OCI-LY3 (cell line): ENCODE results near the gene SMAD6.

ENCODE experiments used
- EZH2phosphoT487 ChIP-seq: fragments of 200-600 bp; shearing (Covaris generic); IDR thresholded peaks from 2 replicates; pipeline ENCODE4 v1.6.1; 2018; ENCODE audit warnings: antibody characterized with exemption, mixed run types, low read depth
- TF ChIP-seq, protein P1 (sequence below): fragments of 200-600, 300-600 bp; sonication (generic); IDR thresholded peaks from 2 replicates; pipeline ENCODE4 v1.5.1; 2014; ENCODE audit warnings: antibody characterized with exemption, low read length, low read depth

DNA sequence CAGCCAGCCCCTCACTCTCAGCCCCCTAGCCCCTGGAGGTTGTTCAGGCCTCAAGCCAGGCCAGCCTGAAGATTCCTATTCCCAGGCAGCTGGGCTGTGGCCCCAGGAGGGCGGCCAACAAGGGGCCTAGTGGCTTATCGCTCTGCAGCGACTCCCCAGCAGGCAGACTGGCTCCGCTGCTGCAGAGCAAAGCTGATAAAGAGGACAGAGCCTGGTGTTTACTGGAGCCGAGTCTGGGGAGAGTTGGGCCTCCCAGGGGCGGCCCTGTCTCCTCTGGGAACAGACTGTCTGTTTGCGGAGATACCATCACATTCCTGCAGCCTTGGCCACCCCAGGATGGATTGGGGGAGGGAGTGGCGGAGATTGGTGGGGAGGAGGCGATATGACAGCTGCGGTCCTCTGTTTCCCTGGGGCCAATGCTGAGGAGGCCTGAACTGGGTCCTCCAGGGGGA lies 22.4 kb upstream of the SMAD6 start:
- TF ChIP-seq, protein P1, sequence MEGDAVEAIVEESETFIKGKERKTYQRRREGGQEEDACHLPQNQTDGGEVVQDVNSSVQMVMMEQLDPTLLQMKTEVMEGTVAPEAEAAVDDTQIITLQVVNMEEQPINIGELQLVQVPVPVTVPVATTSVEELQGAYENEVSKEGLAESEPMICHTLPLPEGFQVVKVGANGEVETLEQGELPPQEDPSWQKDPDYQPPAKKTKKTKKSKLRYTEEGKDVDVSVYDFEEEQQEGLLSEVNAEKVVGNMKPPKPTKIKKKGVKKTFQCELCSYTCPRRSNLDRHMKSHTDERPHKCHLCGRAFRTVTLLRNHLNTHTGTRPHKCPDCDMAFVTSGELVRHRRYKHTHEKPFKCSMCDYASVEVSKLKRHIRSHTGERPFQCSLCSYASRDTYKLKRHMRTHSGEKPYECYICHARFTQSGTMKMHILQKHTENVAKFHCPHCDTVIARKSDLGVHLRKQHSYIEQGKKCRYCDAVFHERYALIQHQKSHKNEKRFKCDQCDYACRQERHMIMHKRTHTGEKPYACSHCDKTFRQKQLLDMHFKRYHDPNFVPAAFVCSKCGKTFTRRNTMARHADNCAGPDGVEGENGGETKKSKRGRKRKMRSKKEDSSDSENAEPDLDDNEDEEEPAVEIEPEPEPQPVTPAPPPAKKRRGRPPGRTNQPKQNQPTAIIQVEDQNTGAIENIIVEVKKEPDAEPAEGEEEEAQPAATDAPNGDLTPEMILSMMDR, result no peak
- no peak for TF ChIP-seq EZH2phosphoT487
